ENCODE measurements around the gene DCP2.

The DCP2 gene

GRCh38 chr5:113052041-113052795, 75.6 kb downstream of the DCP2 start:
- H4K20me1 ChIP-seq (ENCODE audit: control insufficient read depth, insufficient read depth, low read depth, low read length) = no peaks in the 10 kb centered on the region
- no peaks in the 10 kb centered on the region for H3K9me2 ChIP-seq (replicated peaks; ENCODE audit: control insufficient read depth, low read length)
- no peaks in the 10 kb centered on the region for H3K79me2 ChIP-seq (ENCODE audit: control insufficient read depth, low read length)
- TF ChIP-seq CTCF (IDR thresholded peaks at IDR 0.05; ENCODE audit: low read depth, low read length, poor library complexity, severe bottlenecking) (no peak), EZH2phosphoT487 (IDR thresholded peaks at IDR 0.05; ENCODE audit: borderline replicate concordance, low read length) (no peak)
- no peak overlapping the region for H3K27ac ChIP-seq (ENCODE audit: low read depth, low read length)
- H3K4me3 ChIP-seq (ENCODE audit: low read length) = no peak overlapping the region
- no peaks in the 10 kb centered on the region for H3K9me3 ChIP-seq (ENCODE audit: control insufficient read depth, insufficient read depth, low read length)
- H3K36me3 ChIP-seq (ENCODE audit: control insufficient read depth, low read length) = no peaks in the 10 kb centered on the region
- H3K4me2 ChIP-seq (ENCODE audit: low read length) = no peak overlapping the region
- H3K27me3 ChIP-seq (ENCODE audit: control insufficient read depth, low read length) = peaks cover 3% of the 10 kb centered on the region; the same call in 1 of the 2 replicates
- no peaks in the 10 kb centered on the region for H3F3A ChIP-seq (ENCODE audit: control insufficient read depth, insufficient read depth)
- H3K4me1 ChIP-seq (ENCODE audit: control insufficient read depth, low read length) = peaks cover 15% of the 10 kb centered on the region

DNA sequence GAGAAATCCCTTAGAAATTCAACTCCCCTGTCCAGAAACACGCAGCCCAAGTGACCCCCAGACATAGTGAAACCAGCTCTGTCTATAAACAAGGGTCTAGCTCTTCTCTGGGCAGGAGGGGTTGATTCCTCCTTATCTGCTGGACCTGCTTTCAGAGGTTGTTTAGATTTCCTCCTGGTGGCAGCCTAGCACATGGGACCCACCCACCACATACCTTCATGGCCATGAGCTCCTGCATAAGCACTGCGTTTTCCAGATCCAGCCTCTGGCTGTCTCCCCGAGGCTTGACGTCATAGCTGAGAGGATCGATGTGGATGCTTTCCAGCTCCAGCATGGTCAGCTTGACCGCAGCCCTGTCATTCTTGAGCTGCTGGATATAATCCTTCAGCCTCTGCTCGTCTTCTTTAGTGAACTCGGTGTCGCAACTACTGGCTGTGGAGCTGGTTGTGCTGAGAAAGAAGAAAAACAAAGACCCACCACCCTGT, 77.0 kb downstream of the DCP2 start:
- H3K27ac ChIP-seq (ENCODE audit: low read depth, low read length) = no peak overlapping the region
- no peak overlapping the region for H3K4me3 ChIP-seq (ENCODE audit: low read length)
- H4K20me1 ChIP-seq (ENCODE audit: control insufficient read depth, insufficient read depth, low read depth, low read length) = no peaks in the 10 kb centered on the region
- no peaks in the 10 kb centered on the region for H3K9me2 ChIP-seq (replicated peaks; ENCODE audit: control insufficient read depth, low read length)
- peaks cover 3% of the 10 kb centered on the region; the same call in 1 of the 2 replicates for H3K27me3 ChIP-seq (ENCODE audit: control insufficient read depth, low read length)
- H3K4me2 ChIP-seq (ENCODE audit: low read length) = no peak overlapping the region
- no peaks in the 10 kb centered on the region for H3K36me3 ChIP-seq (ENCODE audit: control insufficient read depth, low read length)
- H3F3A ChIP-seq (ENCODE audit: control insufficient read depth, insufficient read depth) = no peaks in the 10 kb centered on the region
- TF ChIP-seq CTCF (IDR thresholded peaks at IDR 0.05; ENCODE audit: low read depth, low read length, poor library complexity, severe bottlenecking) (no peak), EZH2phosphoT487 (IDR thresholded peaks at IDR 0.05; ENCODE audit: borderline replicate concordance, low read length) (no peak)
- peaks cover 1% of the 10 kb centered on the region; the same call in 1 of the 2 replicates for H3K4me1 ChIP-seq (ENCODE audit: control insufficient read depth, low read length)
- H3K9me3 ChIP-seq (ENCODE audit: control insufficient read depth, insufficient read depth, low read length) = no peaks in the 10 kb centered on the region
- H3K79me2 ChIP-seq (ENCODE audit: control insufficient read depth, low read length) = no peaks in the 10 kb centered on the region

DNA sequence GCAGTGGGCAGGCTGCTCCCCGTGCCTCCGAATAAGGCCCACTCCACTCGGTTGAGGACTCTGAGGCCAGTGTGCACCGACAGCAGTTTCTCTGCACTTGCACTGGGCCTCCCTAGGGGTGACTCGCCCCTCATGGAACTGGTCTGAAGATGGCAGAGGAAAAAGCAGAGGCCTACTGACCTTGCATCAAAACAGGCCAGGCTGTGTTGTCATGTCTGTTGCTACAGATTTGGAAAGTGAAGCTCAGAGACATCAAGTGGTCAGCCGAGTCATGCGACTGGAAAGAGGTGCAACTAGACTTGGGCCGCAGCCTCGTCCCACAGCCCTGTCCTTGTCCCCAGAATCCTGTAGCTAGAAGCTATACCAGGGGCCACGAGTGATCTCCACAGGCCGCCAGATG, 78.3 kb downstream of the DCP2 start:
- Histone ChIP-seq H3K4me3 (ENCODE audit: low read length) (no peak overlapping the region), H3K79me2 (ENCODE audit: control insufficient read depth, low read length) (no peaks in the 10 kb centered on the region), H3K4me1 (ENCODE audit: control insufficient read depth, low read length) (no peaks in the 10 kb centered on the region), H3K27me3 (ENCODE audit: control insufficient read depth, low read length) (peaks cover 3% of the 10 kb centered on the region; the same call in 1 of the 2 replicates), H3K9me3 (ENCODE audit: control insufficient read depth, insufficient read depth, low read length) (no peaks in the 10 kb centered on the region), H3K27ac (ENCODE audit: low read depth, low read length) (no peak overlapping the region), H3K9me2 (replicated peaks; ENCODE audit: control insufficient read depth, low read length) (no peaks in the 10 kb centered on the region), H3K4me2 (ENCODE audit: low read length) (no peak overlapping the region), H3F3A (ENCODE audit: control insufficient read depth, insufficient read depth) (no peaks in the 10 kb centered on the region), H3K36me3 (ENCODE audit: control insufficient read depth, low read length) (no peaks in the 10 kb centered on the region), H4K20me1 (ENCODE audit: control insufficient read depth, insufficient read depth, low read depth, low read length) (no peaks in the 10 kb centered on the region)
- TF ChIP-seq EZH2phosphoT487 (IDR thresholded peaks at IDR 0.05; ENCODE audit: borderline replicate concordance, low read length) (no peak), CTCF (IDR thresholded peaks at IDR 0.05; ENCODE audit: low read depth, low read length, poor library complexity, severe bottlenecking) (no peak)
